ENCODE data around the gene PHF3.
"Not testable (repeated sequence)": the region's sequence is repeated elsewhere in the genome, so short reads cannot be mapped to it uniquely, and the experiment has no call there.

PHF3 gene

GRCh38 chr6:63705707-63706106 is 70.1 kb downstream of the PHF3 start:
- no peak for DNase-seq

- DNase-seq: no peak
These were observed 71.0 kb downstream of the PHF3 start for GRCh38 chr6:63706630-63707029.

GRCh38 chr6:63708631-63709030 is 73.0 kb downstream of the PHF3 start:
- no peak for DNase-seq

- DNase-seq: no peak
These were observed 73.5 kb downstream of the PHF3 start for GRCh38 chr6:63709148-63709547.

GRCh38 chr6:63713332-63713731 is 77.7 kb downstream of the PHF3 start:
- DNase-seq: no peak

GRCh38 chr6:63714091-63714490 is 78.5 kb downstream of the PHF3 start:
- DNase-seq: no peak

GRCh38 chr6:63716169-63716568 is 80.6 kb downstream of the PHF3 start:
- no peak for DNase-seq

- DNase-seq: no peak
These were observed 85.6 kb downstream of the PHF3 start for GRCh38 chr6:63721181-63721580.

GRCh38 chr6:63724721-63725120 is 89.1 kb downstream of the PHF3 start:
- no peak for DNase-seq

GRCh38 chr6:63730311-63730710 is 94.7 kb downstream of the PHF3 start:
- DNase-seq: no peak

GRCh38 chr6:63731930-63732329 is 96.3 kb downstream of the PHF3 start:
- DNase-seq: no peak

- no peak for DNase-seq
These were observed 96.7 kb downstream of the PHF3 start for GRCh38 chr6:63732336-63732735.

GRCh38 chr6:63734923-63735322 is 99.3 kb downstream of the PHF3 start:
- DNase-seq: no peak

GRCh38 chr6:63738190-63738589 is 102.6 kb downstream of the PHF3 start:
- DNase-seq: not testable (repeated sequence)

- DNase-seq: no peak
These were observed 103.6 kb downstream of the PHF3 start for GRCh38 chr6:63739094-63739687.

GRCh38 chr6:63740709-63741108 is 105.1 kb downstream of the PHF3 start:
- DNase-seq: no peak

- DNase-seq: no peak
These were observed 106.5 kb downstream of the PHF3 start for GRCh38 chr6:63742060-63742459.

GRCh38 chr6:63743691-63744090 is 108.1 kb downstream of the PHF3 start:
- no peak for DNase-seq

- DNase-seq: no peak
These were observed 109.2 kb downstream of the PHF3 start for GRCh38 chr6:63744810-63745209.

- no peak for DNase-seq
These were observed 110.2 kb downstream of the PHF3 start for GRCh38 chr6:63745784-63746183.

- no peak for DNase-seq
These were observed 114.8 kb downstream of the PHF3 start for GRCh38 chr6:63750400-63750799.

GRCh38 chr6:63757275-63757674 is 121.7 kb downstream of the PHF3 start:
- DNase-seq: not testable (repeated sequence)

- DNase-seq: no peak
These were observed 122.2 kb downstream of the PHF3 start for GRCh38 chr6:63757826-63758225.

GRCh38 chr6:63759605-63760105 is 124.1 kb downstream of the PHF3 start:
- no peak for DNase-seq
